Thoracic aorta (tissue), 2 donors: ENCODE measurements around the gene UBQLNL. TPM values are rescaled to one million over a fixed set of nuclear protein-coding genes. Genes with fewer than 3 reads are reported as not detected.

Source experiments
- ATAC-seq: fragments of 150-250 bp; one replicate; pipeline ENCODE4 v1.8.0; 2017; ENCODE audit warnings: low read depth; ENCODE audit not compliant: insufficient number of reproducible peaks, low FRiP score
- DNase-seq: peaks from one replicate; pipeline ENCODE4 v3.0.0-alpha.2; 2020; ENCODE audit warnings: low spot score
- H3K27ac ChIP-seq, 2 donors: fragments of 200-600 bp; sonication (generic); 1 replicate in 1 of 2; 2 replicates in 1 of 2; pipeline ENCODE4 v1.5.1; 2016; ENCODE audit warnings: mild to moderate bottlenecking in 2 of 2, moderate library complexity in 2 of 2
- H3K27me3 ChIP-seq: fragments of 200-600 bp; sonication (generic); replicated peaks from 2 replicates; pipeline ENCODE4 v1.6.0; 2016; ENCODE audit warnings: mild to moderate bottlenecking; ENCODE audit not compliant: insufficient read depth
- H3K36me3 ChIP-seq: fragments of 200-600 bp; sonication (generic); one replicate; pipeline ENCODE4 v1.5.1; 2016
- H3K4me1 ChIP-seq, 2 donors: fragments of 200-600 bp; sonication (generic); 1 replicate in 1 of 2; 2 replicates in 1 of 2; pipeline versions ENCODE4 v1.5.1 to v1.6.0; 2016; ENCODE audit warnings: low read depth in 2 of 2, mild to moderate bottlenecking in 1 of 2; ENCODE audit not compliant: control insufficient read depth in 1 of 2
- H3K4me3 ChIP-seq: fragments of 200-600 bp; sonication (generic); 2 replicates; pipeline ENCODE4 v1.5.1; 2016; ENCODE audit warnings: mild to moderate bottlenecking
- H3K9me3 ChIP-seq: fragments of 200-600 bp; sonication (generic); 2 replicates; pipeline ENCODE4 v1.5.1; 2016
- total RNA-seq, 2 donors: library from RNA; depleted of rRNA; stranded (reverse); fragments of >200 nt; gene quantifications; one replicate each; pipeline versions ENCODE4 v1.1.0 to v1.2.3, GENCODE V29; 2016
- TF ChIP-seq, protein P1 (sequence below): fragments of 200-600 bp; sonication (generic); IDR thresholded peaks from one replicate; pipeline ENCODE4 v1.5.1; 2019; ENCODE audit warnings: antibody characterized with exemption

UBQLNL gene
- total RNA-seq, 2 donors from 2014 or later = 0.56 to 1.4 TPM

DNA sequence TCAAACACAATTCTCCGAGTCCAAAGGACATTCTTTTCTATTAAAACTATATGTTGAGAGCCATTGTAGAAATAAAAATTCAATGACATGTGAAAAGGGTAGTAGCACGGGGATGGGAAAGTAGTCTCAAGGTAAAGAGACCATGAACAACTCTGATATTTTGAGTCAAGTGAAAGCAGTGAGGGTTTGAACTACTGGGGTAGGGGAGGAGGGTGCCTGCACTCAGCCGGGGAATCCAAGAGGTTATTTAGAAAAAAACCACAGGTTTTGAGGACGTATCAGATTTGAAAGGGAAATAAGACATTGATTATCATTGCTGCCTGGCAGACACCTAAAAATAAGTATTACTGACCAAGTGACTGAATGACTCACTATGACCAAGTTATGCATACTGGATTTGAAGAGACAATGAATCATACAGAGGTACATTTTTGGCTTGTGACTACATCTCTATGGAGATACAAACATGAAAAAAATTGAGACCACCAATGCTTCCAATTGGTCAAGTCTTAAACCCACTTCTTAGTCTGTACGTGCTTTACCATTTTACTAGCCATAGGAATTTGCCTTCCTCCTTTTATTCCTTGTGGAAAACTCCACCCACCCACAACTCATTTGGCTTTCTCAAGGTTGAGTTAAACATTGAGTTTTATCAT is 34.1 kb upstream of the UBQLNL start:
- Histone ChIP-seq H3K4me3 (no peak overlapping the region), H3K27ac (no peak overlapping the region), H3K27me3 (no peaks in the 10 kb centered on the region), H3K36me3 (no peaks in the 10 kb centered on the region), H3K9me3 (no peaks in the 10 kb centered on the region), H3K4me1 (no peaks in the 10 kb centered on the region)
- ATAC-seq (no peak), DNase-seq (no peak)
- TF ChIP-seq, protein P1, sequence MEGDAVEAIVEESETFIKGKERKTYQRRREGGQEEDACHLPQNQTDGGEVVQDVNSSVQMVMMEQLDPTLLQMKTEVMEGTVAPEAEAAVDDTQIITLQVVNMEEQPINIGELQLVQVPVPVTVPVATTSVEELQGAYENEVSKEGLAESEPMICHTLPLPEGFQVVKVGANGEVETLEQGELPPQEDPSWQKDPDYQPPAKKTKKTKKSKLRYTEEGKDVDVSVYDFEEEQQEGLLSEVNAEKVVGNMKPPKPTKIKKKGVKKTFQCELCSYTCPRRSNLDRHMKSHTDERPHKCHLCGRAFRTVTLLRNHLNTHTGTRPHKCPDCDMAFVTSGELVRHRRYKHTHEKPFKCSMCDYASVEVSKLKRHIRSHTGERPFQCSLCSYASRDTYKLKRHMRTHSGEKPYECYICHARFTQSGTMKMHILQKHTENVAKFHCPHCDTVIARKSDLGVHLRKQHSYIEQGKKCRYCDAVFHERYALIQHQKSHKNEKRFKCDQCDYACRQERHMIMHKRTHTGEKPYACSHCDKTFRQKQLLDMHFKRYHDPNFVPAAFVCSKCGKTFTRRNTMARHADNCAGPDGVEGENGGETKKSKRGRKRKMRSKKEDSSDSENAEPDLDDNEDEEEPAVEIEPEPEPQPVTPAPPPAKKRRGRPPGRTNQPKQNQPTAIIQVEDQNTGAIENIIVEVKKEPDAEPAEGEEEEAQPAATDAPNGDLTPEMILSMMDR = no peak

DNA sequence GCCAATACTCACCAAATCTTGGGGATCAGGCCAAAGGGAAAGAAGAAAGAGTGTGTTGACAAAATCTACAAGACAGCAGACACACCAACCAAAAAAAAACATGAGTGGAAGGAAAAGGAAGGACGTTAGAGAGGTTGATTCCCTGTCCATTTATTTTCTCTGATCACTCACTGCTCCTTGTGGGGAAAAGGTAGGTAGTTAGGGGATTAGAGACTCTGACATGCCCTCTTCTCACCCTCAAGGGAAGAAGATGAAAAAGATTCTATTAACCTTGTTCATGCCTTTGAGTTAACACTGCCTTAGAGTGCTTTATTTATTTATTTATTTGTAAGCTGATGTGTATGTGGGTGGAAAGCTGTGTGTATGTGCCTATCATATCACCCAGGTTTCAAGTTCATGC is 31.9 kb upstream of the UBQLNL start, which contains the start of gene OR52H1:
OR52H1 (minus strand) TSS at position 101 of the 400 bp plus-strand sequence. CDS start 3,035 bp downstream, outside the sequence.
- no peak for DNase-seq
- Histone ChIP-seq H3K4me1 (no peaks in the 10 kb centered on the region), H3K36me3 (no peaks in the 10 kb centered on the region), H3K4me3 (no peak within 1 kb of the TSS), H3K9me3 (no peaks in the 10 kb centered on the region), H3K27ac (no peak within 1 kb of the TSS), H3K27me3 (no peaks in the 10 kb centered on the region)
- no peak for ATAC-seq
- TF ChIP-seq, protein P1 = no peak

DNA sequence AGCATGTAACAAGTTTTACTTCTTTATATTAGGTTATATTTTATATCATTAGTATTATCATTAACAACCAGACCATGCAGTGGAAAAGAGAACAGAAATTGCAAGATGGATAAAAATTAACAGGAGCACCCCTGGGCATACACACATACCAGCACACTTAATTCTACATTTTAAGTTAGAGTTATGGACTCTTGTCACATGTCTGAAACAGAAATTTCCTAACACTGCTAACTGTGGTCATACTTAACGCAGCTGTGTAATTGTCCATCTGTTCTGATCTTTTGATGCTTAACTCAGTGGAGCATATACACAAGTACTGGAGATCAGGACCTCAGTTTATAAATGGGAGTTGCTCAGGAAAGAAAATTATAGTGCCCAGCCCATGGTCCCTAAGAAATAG is 31.5 kb upstream of the UBQLNL start:
- ATAC-seq = no peak

DNA sequence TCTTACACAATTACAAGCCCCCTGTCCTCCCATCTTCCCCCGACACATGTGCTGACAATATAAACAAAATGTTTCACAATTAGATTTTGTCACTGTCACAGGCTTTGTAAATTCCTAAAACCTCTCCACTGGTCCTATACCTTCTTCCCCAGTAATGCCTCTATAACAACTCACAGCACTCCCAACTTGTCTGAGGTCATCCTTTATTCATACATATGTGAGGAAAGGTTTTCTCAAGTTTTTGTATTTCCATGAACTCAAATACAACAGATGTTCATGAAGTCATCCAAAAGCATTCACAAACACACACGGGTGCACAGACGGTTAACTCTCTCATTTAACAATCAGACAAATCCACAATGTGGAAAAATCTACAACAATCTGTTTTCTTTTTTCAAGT is 30.0 kb upstream of the UBQLNL start:
- Histone ChIP-seq H3K27me3 (no peaks in the 10 kb centered on the region), H3K9me3 (no peaks in the 10 kb centered on the region), H3K36me3 (no peaks in the 10 kb centered on the region), H3K4me3 (no peak overlapping the region), H3K27ac (no peak overlapping the region), H3K4me1 (no peaks in the 10 kb centered on the region)
- ATAC-seq (no peak), DNase-seq (no peak)
- TF ChIP-seq, protein P1 = no peak

More for the DNA sequence above, 31.5 kb upstream of the UBQLNL start:
- no peaks in the 10 kb centered on the region for H3K4me1 ChIP-seq
- no peak overlapping the region for H3K27ac ChIP-seq
- TF ChIP-seq, protein P1 = no peak
- H3K27me3 ChIP-seq = no peaks in the 10 kb centered on the region
- H3K4me3 ChIP-seq = no peak overlapping the region
- no peaks in the 10 kb centered on the region for H3K9me3 ChIP-seq
- DNase-seq = no peak
- H3K36me3 ChIP-seq = no peaks in the 10 kb centered on the region

DNA sequence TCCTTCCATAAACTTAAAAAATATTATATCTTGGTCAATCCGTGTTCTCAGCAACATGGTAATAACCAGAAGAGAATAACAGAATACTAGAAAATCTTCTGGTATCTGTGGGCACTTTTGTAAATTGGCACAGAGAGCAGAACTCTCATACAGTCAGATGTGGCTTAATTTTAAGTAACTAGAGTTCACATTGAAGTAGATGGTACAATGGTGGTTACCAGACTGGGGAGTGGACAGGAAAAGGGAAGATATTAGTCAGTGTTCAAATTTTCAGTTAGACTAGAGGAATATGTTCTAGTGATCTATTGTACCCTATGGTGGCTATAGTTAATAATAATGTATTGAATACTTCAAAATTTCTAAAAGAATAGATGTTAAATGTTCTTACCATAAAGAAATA is 24.9 kb upstream of the UBQLNL start:
- DNase-seq (no peak), ATAC-seq (no peak)
- Histone ChIP-seq H3K4me1 (no peaks in the 10 kb centered on the region), H3K9me3 (no peaks in the 10 kb centered on the region), H3K27me3 (no peaks in the 10 kb centered on the region), H3K4me3 (no peak overlapping the region), H3K36me3 (no peaks in the 10 kb centered on the region), H3K27ac (no peak overlapping the region)
- TF ChIP-seq, protein P1 = no peak
